ENCODE data around the gene SASH1.
A peak's percentile ranks its signal among the peaks of the same experiment; 100 is the strongest.

The SASH1 gene

GRCh38 chr6:148422085-148422484, 79.4 kb downstream of the SASH1 start:
- DNase-seq: no peak
- in situ Hi-C loops (cut with HindIII; ENCODE audit: low pct_ligation_motif_present, low pct_unique_long_range_greater_than_20kb, low sequenced_read_pairs): no loop called here

DNA sequence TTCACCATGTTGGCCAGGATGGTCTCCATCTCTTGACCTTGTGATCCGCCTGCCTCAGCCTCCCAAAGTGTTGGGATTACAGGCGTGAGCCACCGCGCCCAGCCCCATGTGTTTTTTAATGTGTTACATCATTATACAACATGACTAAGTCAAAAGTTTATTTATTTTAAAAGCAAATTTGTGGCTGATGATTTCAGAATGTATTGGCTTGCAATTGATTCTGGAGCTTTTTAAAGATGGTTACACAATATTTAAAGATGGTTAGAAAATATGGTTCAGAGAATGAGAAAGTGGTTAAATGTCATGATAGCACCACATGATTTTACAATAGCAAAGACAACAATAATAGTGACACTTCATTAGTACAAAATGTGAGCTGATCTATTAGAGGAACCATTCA, 80.5 kb downstream of the SASH1 start:
- no peak for DNase-seq
- in situ Hi-C loops (cut with HindIII; ENCODE audit: low pct_ligation_motif_present, low pct_unique_long_range_greater_than_20kb, low sequenced_read_pairs): no loop called here

GRCh38 chr6:148423601-148424270, 81.1 kb downstream of the SASH1 start:
- in situ Hi-C loops (cut with HindIII; ENCODE audit: low pct_ligation_motif_present, low pct_unique_long_range_greater_than_20kb, low sequenced_read_pairs): no loop called here
- DNase-seq: no peak

- in situ Hi-C loops (cut with HindIII; ENCODE audit: low pct_ligation_motif_present, low pct_unique_long_range_greater_than_20kb, low sequenced_read_pairs): no loop called here
- no peak for DNase-seq
These were observed 82.8 kb downstream of the SASH1 start for GRCh38 chr6:148425443-148425842.

DNA sequence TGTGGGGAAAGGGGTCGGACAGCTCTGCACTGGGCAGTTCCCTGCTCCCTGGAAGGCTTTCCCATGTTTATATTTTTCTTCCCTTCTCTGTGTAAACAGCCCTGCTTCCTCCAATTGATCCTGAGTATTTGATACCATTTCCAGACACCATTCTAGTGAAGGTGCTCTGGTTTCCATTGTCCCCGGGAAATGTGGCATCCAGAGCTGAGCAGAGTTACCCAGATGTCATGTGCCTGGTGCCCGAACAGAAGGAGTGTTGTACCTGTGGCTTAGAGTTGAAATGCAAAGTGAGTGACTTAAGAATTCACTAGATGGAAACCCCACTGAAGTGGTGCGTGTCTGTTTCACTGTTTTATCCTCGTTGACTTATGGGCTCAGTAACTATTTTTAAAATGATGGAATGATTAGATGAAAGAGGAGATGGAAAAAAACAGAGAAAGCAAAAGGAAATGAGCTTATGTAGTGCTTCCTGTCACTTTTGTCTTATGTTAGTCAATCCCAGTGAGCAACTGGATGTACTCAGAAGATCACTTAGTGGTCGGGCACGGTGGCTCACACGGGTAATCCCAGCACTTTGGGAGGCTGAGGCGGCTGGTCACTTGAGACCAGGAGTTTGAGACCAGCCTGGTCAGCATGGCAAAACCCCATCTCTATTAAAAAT, 83.8 kb downstream of the SASH1 start:
- no peak for DNase-seq
- in situ Hi-C loops (cut with HindIII; ENCODE audit: low pct_ligation_motif_present, low pct_unique_long_range_greater_than_20kb, low sequenced_read_pairs): no loop called here

GRCh38 chr6:148427333-148427732, 84.7 kb downstream of the SASH1 start:
- in situ Hi-C loops (cut with HindIII; ENCODE audit: low pct_ligation_motif_present, low pct_unique_long_range_greater_than_20kb, low sequenced_read_pairs): no loop called here
- no peak for DNase-seq

DNA sequence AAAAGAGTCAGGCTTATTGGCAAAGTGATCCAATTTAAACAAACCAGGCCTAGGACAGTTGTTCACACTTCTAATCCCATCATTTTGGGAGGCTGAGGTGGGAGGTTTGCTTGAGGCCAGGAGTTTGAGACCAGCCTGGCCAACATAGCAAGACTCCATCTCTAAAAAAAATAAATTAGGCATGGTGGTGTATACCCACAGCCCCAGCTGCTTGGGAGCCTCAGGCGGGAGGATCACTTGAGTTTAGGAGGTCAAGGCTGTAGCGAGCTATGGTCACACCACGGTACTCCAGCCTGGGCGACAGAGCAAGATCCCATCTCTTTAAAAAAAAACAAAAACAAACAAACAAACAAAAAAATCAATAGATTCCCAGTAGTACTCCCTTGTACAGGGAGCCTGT, 86.8 kb downstream of the SASH1 start:
- in situ Hi-C loops (cut with HindIII; ENCODE audit: low pct_ligation_motif_present, low pct_unique_long_range_greater_than_20kb, low sequenced_read_pairs): no loop called here

GRCh38 chr6:148430897-148431296, 88.3 kb downstream of the SASH1 start:
- no peak for DNase-seq
- in situ Hi-C loops (cut with HindIII; ENCODE audit: low pct_ligation_motif_present, low pct_unique_long_range_greater_than_20kb, low sequenced_read_pairs): no loop called here

More for the DNA sequence above, 86.8 kb downstream of the SASH1 start:
- no peak for DNase-seq

GRCh38 chr6:148431413-148431812, 88.8 kb downstream of the SASH1 start:
- in situ Hi-C loops (cut with HindIII; ENCODE audit: low pct_ligation_motif_present, low pct_unique_long_range_greater_than_20kb, low sequenced_read_pairs): no loop called here
- peak; percentile 22 for DNase-seq

DNA sequence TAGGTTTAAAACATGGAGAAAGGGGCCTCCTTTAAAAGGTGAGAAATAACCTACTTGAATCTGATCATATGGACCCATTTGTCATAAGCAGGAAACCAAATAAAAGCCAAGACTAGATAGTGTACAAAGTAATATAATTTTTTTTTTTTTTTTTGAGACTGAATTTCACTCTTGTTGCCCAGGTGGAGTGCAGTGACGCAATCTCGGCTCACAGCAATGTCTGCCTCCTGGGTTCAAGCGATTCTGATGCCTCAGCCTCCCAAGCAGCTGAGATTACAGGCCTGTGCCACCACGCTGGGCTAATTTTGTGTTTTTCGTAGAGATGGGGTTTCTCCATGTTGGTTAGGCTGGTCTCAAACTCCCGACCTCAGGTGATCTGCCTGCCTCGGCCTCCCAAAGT, 89.2 kb downstream of the SASH1 start:
- DNase-seq: no peak
- in situ Hi-C loops (cut with HindIII; ENCODE audit: low pct_ligation_motif_present, low pct_unique_long_range_greater_than_20kb, low sequenced_read_pairs): no loop called here

- in situ Hi-C loops (cut with HindIII; ENCODE audit: low pct_ligation_motif_present, low pct_unique_long_range_greater_than_20kb, low sequenced_read_pairs): no loop called here
- DNase-seq: no peak
These were observed 90.0 kb downstream of the SASH1 start for GRCh38 chr6:148432462-148433195.

DNA sequence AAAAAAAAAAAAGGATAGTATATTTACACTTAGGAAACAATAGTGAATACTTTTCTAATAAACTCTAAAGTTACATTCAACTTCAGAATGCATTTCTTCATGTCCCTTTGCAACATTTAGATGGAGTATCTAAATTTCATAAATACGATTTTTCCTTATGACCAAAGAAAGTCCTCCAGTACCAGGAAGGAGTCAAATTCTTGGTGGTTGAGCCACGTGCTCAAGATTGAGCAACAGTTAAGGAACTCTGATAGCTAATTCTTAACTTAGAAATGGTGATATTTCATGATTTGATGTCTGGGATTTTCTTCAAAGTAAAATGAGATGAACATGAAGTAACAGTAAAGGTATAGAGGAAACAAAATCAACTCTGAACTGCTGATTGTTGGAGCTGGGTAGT, 92.7 kb downstream of the SASH1 start:
- no peak for DNase-seq
- in situ Hi-C loops (cut with HindIII; ENCODE audit: low pct_ligation_motif_present, low pct_unique_long_range_greater_than_20kb, low sequenced_read_pairs): no loop called here

- in situ Hi-C loops (cut with HindIII; ENCODE audit: low pct_ligation_motif_present, low pct_unique_long_range_greater_than_20kb, low sequenced_read_pairs): no loop called here
- no peak for DNase-seq
These were observed 93.8 kb downstream of the SASH1 start for GRCh38 chr6:148436466-148436865.

DNA sequence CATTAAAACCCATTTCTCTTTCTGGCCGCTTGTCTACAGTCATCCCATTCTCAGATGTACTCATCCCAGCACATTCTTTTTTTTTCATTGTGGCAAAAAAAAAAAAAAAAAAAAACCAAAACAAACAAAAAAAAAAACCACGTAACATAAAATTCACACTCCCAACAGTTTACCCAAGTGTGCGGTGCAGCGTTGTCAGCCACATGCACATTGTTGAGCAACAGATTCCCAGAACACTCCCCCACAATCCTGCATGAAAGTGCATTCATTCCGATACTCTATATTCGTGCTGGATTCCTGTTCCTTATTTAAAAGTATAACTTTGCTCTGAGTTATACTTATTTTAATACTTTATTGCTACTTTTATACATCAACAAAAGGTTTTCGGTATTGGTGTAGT, 96.0 kb downstream of the SASH1 start:
- no peak for DNase-seq
- in situ Hi-C loops (cut with HindIII; ENCODE audit: low pct_ligation_motif_present, low pct_unique_long_range_greater_than_20kb, low sequenced_read_pairs): no loop called here

DNA sequence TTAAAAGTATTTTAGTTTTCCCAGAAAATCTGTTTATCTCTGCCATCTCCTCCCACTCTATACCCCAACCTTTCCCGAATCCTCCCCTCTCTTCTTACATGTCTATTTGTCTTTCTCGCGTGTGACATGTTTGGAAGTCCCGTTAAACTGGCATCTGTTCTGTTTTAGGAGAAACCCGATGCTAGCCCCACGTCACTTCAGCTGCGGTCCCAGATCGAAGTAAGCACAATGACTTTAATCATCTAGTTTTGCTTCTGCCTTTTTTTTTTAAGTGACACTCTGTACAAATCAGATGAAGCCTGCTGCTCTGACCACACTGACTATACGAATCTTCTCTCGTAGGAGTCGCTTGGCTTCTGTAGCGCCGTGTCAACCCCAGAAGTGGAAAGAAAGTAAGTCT, 97.4 kb downstream of the SASH1 start:
- in situ Hi-C loops (cut with HindIII; ENCODE audit: low pct_ligation_motif_present, low pct_unique_long_range_greater_than_20kb, low sequenced_read_pairs): no loop called here
- DNase-seq: no peak

DNA sequence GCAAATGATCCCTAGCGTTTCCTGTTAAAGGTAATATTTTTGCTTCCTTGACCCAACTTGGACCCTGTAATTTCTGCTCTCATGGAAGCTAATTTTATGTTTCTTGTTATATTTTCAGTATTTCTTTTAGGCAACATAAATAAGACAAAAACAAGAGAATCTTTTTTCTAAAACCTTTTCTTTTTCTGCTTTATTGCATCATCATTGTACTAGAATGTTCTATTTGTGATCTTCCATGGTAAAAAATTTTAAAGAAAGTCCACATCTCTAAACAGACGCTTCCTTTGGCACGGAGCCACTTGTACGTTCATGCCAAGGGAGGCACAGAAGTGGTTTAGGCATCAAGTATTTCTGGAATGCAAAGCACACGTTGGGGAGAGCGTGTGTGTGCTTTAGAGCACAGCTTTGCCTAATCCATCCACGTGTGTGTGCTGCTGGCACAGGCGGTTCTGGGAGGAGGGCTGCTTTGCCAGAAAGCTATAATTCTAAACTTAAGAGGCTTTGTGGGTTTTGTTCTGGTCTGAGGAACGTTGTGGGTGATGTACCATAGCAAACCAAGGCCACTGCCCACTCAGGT, 98.3 kb downstream of the SASH1 start:
- in situ Hi-C loops (cut with HindIII; ENCODE audit: low pct_ligation_motif_present, low pct_unique_long_range_greater_than_20kb, low sequenced_read_pairs): no loop called here
- peak; percentile 96 for DNase-seq

GRCh38 chr6:148441454-148441911, 98.8 kb downstream of the SASH1 start:
- DNase-seq: peak; percentile 77
- in situ Hi-C loops (cut with HindIII; ENCODE audit: low pct_ligation_motif_present, low pct_unique_long_range_greater_than_20kb, low sequenced_read_pairs): no loop called here

- in situ Hi-C loops (cut with HindIII; ENCODE audit: low pct_ligation_motif_present, low pct_unique_long_range_greater_than_20kb, low sequenced_read_pairs): no loop called here
- no peak for DNase-seq
These were observed 101.3 kb downstream of the SASH1 start for GRCh38 chr6:148443798-148444560.

DNA sequence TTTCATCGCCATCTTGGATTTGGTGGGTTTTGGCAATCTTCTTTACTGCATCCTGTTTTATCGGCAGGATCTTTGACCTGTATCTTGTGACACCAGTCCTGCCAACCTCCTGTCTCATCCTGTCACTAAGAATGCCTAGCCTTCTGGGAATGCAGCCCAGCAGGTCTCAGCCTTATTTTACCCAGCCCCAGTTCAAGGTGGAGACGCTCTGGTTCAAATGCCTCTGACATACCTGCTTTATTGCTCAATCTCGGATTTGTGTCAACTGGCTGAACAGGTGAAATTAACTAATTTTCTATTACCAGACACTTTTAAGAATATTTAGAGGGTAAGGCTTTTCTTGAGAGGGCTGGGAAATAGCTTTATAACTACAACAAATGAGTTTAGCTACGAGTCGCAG, 102.5 kb downstream of the SASH1 start:
- DNase-seq: no peak
- in situ Hi-C loops (cut with HindIII; ENCODE audit: low pct_ligation_motif_present, low pct_unique_long_range_greater_than_20kb, low sequenced_read_pairs): no loop called here
